ENCODE results near the gene SSH2. TPM values are rescaled to one million over a fixed set of nuclear protein-coding genes. Genes with fewer than 3 reads are reported as not detected.

SSH2 gene
- total and polyA plus RNA-seq, 2 of the 13 experiments (the other 11 are each of a cell fraction or from before 2014, with no cell fraction given), result 6.0 to 6.4 TPM

DNA sequence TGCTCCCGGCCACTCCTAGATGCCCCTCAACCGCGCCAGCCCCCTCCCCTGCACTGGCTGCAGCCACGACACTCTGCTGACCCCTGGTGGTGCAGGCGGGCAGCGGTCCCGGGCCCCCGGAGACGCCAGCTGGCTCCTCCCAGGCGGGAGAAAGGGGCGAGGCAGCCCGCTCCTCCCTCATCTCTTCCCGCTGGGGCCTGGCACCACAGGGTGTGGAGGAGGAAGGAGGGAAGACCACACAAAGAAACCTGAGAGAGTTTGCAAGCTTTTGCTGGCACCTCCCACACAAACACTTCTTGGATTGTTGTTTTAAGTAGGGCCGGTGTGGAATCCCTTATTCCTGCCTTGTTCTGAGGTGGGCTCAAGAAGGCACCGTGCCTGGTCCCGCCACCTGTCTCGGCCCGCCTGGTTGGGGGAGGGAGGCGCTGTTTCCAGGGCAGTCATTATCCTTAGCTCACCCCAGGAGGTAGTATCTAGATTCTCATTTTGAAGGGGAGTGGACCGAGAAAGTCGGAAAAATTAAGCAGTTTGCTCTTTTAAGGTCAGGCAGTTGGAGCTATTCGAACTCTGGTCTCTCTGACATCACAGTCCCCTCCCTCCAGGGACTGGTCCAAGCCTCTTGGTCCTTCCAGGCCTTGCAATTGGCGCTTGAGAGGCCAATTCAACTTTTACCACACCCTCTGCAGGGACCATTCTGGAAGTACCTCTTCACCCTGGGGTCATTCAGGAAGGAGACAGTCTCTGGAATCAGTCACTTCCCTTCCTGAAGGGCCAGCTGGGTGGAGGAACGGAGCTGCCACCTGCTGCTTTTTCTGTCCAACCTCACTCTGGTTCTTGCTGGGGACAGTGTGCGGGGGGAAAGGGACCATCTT lies 338.1 kb downstream of the SSH2 start (continued):
- TF ChIP-seq, protein P1, sequence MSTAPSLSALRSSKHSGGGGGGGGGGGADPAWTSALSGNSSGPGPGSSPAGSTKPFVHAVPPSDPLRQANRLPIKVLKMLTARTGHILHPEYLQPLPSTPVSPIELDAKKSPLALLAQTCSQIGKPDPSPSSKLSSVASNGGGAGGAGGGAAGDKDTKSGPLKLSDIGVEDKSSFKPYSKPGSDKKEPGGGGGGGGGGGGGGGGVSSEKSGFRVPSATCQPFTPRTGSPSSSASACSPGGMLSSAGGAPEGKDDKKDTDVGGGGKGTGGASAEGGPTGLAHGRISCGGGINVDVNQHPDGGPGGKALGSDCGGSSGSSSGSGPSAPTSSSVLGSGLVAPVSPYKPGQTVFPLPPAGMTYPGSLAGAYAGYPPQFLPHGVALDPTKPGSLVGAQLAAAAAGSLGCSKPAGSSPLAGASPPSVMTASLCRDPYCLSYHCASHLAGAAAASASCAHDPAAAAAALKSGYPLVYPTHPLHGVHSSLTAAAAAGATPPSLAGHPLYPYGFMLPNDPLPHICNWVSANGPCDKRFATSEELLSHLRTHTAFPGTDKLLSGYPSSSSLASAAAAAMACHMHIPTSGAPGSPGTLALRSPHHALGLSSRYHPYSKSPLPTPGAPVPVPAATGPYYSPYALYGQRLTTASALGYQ (CRISPR knock-in tag; IDR thresholded peaks at IDR 0.05), result 0 out of 2 replicates have a peak, but pooled peaks have one; percentile 34
- peak; percentile 76 for TF ChIP-seq ZBTB7B (CRISPR knock-in tag; IDR thresholded peaks at IDR 0.05)
- 0 out of 2 replicates have a peak, but pooled peaks have one; percentile 34 for TF ChIP-seq AKAP8 (CRISPR knock-in tag; IDR thresholded peaks at IDR 0.05)
- no peak for TF ChIP-seq NFYC (CRISPR knock-in tag; IDR thresholded peaks at IDR 0.05)
- no peak for TF ChIP-seq JUN (CRISPR knock-in tag; IDR thresholded peaks at IDR 0.05)
- TF ChIP-seq, protein P2, sequence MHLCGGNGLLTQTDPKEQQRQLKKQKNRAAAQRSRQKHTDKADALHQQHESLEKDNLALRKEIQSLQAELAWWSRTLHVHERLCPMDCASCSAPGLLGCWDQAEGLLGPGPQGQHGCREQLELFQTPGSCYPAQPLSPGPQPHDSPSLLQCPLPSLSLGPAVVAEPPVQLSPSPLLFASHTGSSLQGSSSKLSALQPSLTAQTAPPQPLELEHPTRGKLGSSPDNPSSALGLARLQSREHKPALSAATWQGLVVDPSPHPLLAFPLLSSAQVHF (CRISPR knock-in tag; IDR thresholded peaks at IDR 0.05), result no peak
- TF ChIP-seq, protein P3, sequence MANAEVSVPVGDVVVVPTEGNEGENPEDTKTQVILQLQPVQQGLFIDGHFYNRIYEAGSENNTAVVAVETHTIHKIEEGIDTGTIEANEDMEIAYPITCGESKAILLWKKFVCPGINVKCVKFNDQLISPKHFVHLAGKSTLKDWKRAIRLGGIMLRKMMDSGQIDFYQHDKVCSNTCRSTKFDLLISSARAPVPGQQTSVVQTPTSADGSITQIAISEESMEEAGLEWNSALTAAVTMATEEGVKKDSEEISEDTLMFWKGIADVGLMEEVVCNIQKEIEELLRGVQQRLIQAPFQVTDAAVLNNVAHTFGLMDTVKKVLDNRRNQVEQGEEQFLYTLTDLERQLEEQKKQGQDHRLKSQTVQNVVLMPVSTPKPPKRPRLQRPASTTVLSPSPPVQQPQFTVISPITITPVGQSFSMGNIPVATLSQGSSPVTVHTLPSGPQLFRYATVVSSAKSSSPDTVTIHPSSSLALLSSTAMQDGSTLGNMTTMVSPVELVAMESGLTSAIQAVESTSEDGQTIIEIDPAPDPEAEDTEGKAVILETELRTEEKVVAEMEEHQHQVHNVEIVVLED (CRISPR knock-in tag; IDR thresholded peaks at IDR 0.05; ENCODE audit: borderline replicate concordance), result 0 out of 2 replicates have a peak, but pooled peaks have one; percentile 11
- TF ChIP-seq TGIF2 (CRISPR knock-in tag; IDR thresholded peaks at IDR 0.05), result peak; percentile 65; the same call in 1 of the 2 replicates
- TF ChIP-seq, protein P4, sequence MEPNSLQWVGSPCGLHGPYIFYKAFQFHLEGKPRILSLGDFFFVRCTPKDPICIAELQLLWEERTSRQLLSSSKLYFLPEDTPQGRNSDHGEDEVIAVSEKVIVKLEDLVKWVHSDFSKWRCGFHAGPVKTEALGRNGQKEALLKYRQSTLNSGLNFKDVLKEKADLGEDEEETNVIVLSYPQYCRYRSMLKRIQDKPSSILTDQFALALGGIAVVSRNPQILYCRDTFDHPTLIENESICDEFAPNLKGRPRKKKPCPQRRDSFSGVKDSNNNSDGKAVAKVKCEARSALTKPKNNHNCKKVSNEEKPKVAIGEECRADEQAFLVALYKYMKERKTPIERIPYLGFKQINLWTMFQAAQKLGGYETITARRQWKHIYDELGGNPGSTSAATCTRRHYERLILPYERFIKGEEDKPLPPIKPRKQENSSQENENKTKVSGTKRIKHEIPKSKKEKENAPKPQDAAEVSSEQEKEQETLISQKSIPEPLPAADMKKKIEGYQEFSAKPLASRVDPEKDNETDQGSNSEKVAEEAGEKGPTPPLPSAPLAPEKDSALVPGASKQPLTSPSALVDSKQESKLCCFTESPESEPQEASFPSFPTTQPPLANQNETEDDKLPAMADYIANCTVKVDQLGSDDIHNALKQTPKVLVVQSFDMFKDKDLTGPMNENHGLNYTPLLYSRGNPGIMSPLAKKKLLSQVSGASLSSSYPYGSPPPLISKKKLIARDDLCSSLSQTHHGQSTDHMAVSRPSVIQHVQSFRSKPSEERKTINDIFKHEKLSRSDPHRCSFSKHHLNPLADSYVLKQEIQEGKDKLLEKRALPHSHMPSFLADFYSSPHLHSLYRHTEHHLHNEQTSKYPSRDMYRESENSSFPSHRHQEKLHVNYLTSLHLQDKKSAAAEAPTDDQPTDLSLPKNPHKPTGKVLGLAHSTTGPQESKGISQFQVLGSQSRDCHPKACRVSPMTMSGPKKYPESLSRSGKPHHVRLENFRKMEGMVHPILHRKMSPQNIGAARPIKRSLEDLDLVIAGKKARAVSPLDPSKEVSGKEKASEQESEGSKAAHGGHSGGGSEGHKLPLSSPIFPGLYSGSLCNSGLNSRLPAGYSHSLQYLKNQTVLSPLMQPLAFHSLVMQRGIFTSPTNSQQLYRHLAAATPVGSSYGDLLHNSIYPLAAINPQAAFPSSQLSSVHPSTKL (CRISPR knock-in tag; IDR thresholded peaks at IDR 0.05), result peak; percentile 46; the same call in 1 of the 2 replicates
- peak; percentile 24; the same call in 1 of the 2 replicates for TF ChIP-seq BRD4 (CRISPR knock-in tag; IDR thresholded peaks at IDR 0.05)
- TF ChIP-seq IRX3 (CRISPR knock-in tag; IDR thresholded peaks at IDR 0.05; ENCODE audit: borderline replicate concordance, low read depth), result no peak
- TF ChIP-seq, protein P5, sequence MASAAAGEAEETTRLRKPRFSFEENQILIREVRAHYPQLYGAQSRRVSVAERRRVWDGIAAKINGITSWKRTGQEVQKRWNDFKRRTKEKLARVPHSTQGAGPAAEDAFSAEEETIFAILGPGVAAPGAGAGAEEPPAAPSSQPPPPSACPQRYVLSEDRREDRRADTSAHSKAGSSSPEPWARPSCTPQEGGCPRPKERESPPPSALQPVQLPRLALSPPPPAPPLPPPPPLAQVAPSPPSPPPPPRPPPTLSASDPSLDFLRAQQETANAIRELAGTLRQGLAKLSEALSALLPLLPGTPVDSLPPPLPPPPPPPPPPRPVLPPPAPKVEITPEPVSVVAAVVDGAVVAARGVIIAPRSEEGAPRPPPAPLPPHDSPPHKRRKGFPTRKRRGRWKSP (CRISPR knock-in tag; IDR thresholded peaks at IDR 0.05), result peak; percentile 66; the same call in 1 of the 2 replicates
- peak; percentile 58; the same call in 1 of the 2 replicates for TF ChIP-seq ZNF563 (CRISPR knock-in tag; IDR thresholded peaks at IDR 0.05)
- TF ChIP-seq ZMYM4 (CRISPR knock-in tag; IDR thresholded peaks at IDR 0.05), result no peak
- TF ChIP-seq, protein P6, sequence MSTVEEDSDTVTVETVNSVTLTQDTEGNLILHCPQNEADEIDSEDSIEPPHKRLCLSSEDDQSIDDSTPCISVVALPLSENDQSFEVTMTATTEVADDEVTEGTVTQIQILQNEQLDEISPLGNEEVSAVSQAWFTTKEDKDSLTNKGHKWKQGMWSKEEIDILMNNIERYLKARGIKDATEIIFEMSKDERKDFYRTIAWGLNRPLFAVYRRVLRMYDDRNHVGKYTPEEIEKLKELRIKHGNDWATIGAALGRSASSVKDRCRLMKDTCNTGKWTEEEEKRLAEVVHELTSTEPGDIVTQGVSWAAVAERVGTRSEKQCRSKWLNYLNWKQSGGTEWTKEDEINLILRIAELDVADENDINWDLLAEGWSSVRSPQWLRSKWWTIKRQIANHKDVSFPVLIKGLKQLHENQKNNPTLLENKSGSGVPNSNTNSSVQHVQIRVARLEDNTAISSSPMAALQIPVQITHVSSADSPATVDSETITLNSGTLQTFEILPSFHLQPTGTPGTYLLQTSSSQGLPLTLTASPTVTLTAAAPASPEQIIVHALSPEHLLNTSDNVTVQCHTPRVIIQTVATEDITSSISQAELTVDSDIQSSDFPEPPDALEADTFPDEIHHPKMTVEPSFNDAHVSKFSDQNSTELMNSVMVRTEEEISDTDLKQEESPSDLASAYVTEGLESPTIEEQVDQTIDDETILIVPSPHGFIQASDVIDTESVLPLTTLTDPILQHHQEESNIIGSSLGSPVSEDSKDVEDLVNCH (CRISPR knock-in tag; IDR thresholded peaks at IDR 0.05), result no peak

All from HepG2 (cell line).